HEK293T (cell line): ENCODE results near the gene REV3L.

Source experiments
- CTCF ChIA-PET: fragments of 350-600 bp; formaldehyde crosslinking; extraction: SDS; loops from one replicate; lab custom pipeline; 2021; ENCODE audit warnings: antibody characterized with exemption, inconsistent platforms; lab: Yijun Ruan, JAX
- POLR2A ChIA-PET: fragments of 350-600 bp; formaldehyde crosslinking; extraction: SDS; loops from one replicate; lab custom pipeline; 2020; ENCODE audit warnings: antibody characterized with exemption, inconsistent platforms; lab: Yijun Ruan, JAX
- DNase-seq: peaks from one replicate; pipeline ENCODE4 v3.0.0; 2012; ENCODE audit warnings: mixed read lengths; ENCODE audit errors: extremely low spot score
- ARNT ChIP-seq: fragments of 450-650 bp; IDR thresholded peaks from 2 replicates; pipeline ENCODE4 v1.6.1; 2017; ENCODE audit warnings: mild to moderate bottlenecking
- BHLHE40 ChIP-seq: fragments of 450-650 bp; IDR thresholded peaks from 2 replicates; pipeline ENCODE4 v1.6.1; 2016; ENCODE audit warnings: mild to moderate bottlenecking, moderate library complexity, borderline replicate concordance
- CTBP1 ChIP-seq: fragments of 450-650 bp; IDR thresholded peaks from 2 replicates; pipeline ENCODE4 v1.6.1; 2016; ENCODE audit warnings: borderline replicate concordance
- ELF4 ChIP-seq: fragments of 450-650 bp; IDR thresholded peaks from 2 replicates; pipeline ENCODE4 v1.6.1; 2017; ENCODE audit warnings: antibody characterized with exemption
- FOXA1 ChIP-seq: fragments of 450-650 bp; IDR thresholded peaks from 2 replicates; pipeline ENCODE4 v1.6.1; 2016; ENCODE audit warnings: mild to moderate bottlenecking
- FOXK2 ChIP-seq: fragments of 450-650 bp; IDR thresholded peaks from 2 replicates; pipeline ENCODE4 v1.6.1; 2016; ENCODE audit warnings: mild to moderate bottlenecking
- FOXM1 ChIP-seq: fragments of 450-650 bp; IDR thresholded peaks from 2 replicates; pipeline ENCODE4 v1.6.1; 2017; ENCODE audit warnings: mild to moderate bottlenecking, borderline replicate concordance
- HDGF ChIP-seq: fragments of 450-650 bp; IDR thresholded peaks from 2 replicates; pipeline ENCODE4 v1.6.1; 2017; ENCODE audit warnings: antibody characterized with exemption, borderline replicate concordance
- L3MBTL2 ChIP-seq: fragments of 450-650 bp; conservative IDR thresholded peaks from 2 replicates; pipeline ENCODE4 v1.6.1; 2016; ENCODE audit warnings: mild to moderate bottlenecking
- LEF1 ChIP-seq: fragments of 450-650 bp; IDR thresholded peaks from 2 replicates; pipeline ENCODE4 v1.6.1; 2017; ENCODE audit warnings: mild to moderate bottlenecking, borderline replicate concordance
- NFRKB ChIP-seq: fragments of 450-650 bp; IDR thresholded peaks from 2 replicates; pipeline ENCODE4 v1.6.1; 2016; ENCODE audit warnings: mild to moderate bottlenecking, moderate library complexity
- PKNOX1 ChIP-seq: fragments of 450-650 bp; IDR thresholded peaks from 2 replicates; pipeline ENCODE4 v1.6.1; 2016
- SP1 ChIP-seq: fragments of 450-650 bp; IDR thresholded peaks from 2 replicates; pipeline ENCODE4 v1.6.1; 2017
- SUZ12 ChIP-seq: fragments of 450-650 bp; IDR thresholded peaks from 2 replicates; pipeline ENCODE4 v1.6.1; 2016; ENCODE audit warnings: mild to moderate bottlenecking
- TARDBP ChIP-seq: fragments of 450-650 bp; IDR thresholded peaks from 2 replicates; pipeline ENCODE4 v1.6.1; 2016
- ZNF384 ChIP-seq: fragments of 450-650 bp; IDR thresholded peaks from 2 replicates; pipeline ENCODE4 v1.6.1; 2016

The REV3L gene

GRCh38 chr6:111410371-111410770 is 72.6 kb downstream of the REV3L start:
- no peak for DNase-seq
- POLR2A ChIA-PET = no interaction called here

GRCh38 chr6:111409430-111409829 is 73.6 kb downstream of the REV3L start:
- TF ChIP-seq ZNF384 (no peak), ARNT (no peak), PKNOX1 (no peak), ELF4 (no peak), FOXA1 (no peak)
- ChIA-PET POLR2A (no interaction called here), CTCF (no interaction called here)
- DNase-seq = no peak

More at GRCh38 chr6:111410371-111410770, 72.6 kb downstream of the REV3L start:
- no peak for TF ChIP-seq ELF4
- no peak for TF ChIP-seq FOXM1
- TF ChIP-seq FOXK2 = no peak
- TF ChIP-seq PKNOX1 = no peak
- TF ChIP-seq FOXA1 = no peak
- no peak for TF ChIP-seq NFRKB
- no peak for TF ChIP-seq LEF1
- TF ChIP-seq ARNT = no peak
- TF ChIP-seq SP1 = no peak
- TF ChIP-seq CTBP1 = no peak
- TF ChIP-seq BHLHE40 = no peak
- TF ChIP-seq ZNF384 = no peak
- TF ChIP-seq HDGF = no peak
- CTCF ChIA-PET = no interaction called here

- TF ChIP-seq SP1 = no peak
- TF ChIP-seq BHLHE40 = no peak
- TF ChIP-seq NFRKB = no peak
- no peak for TF ChIP-seq FOXM1
- TF ChIP-seq FOXK2 = no peak
- TF ChIP-seq FOXA1 = no peak
- no peak for TF ChIP-seq CTBP1
- no peak for TF ChIP-seq HDGF
- TF ChIP-seq TARDBP = no peak
- TF ChIP-seq ARNT = no peak
- TF ChIP-seq SUZ12 = no peak
- TF ChIP-seq ZNF384 = no peak
- no peak for TF ChIP-seq ELF4
- TF ChIP-seq L3MBTL2 = no peak
- TF ChIP-seq PKNOX1 = no peak
- POLR2A ChIA-PET = no interaction called here
- CTCF ChIA-PET = no interaction called here
- DNase-seq = no peak
Observed at GRCh38 chr6:111407686-111408085, 75.3 kb downstream of the REV3L start.

GRCh38 chr6:111406200-111406721 is 76.8 kb downstream of the REV3L start:
- ChIA-PET POLR2A (no interaction called here), CTCF (no interaction called here)
- no peak for DNase-seq
- TF ChIP-seq HDGF = no peak
- TF ChIP-seq FOXA1 = no peak
- TF ChIP-seq PKNOX1 = no peak
- no peak for TF ChIP-seq ZNF384

GRCh38 chr6:111403388-111403787 is 79.6 kb downstream of the REV3L start:
- TF ChIP-seq ZNF384 (no peak), L3MBTL2 (no peak)
- CTCF ChIA-PET = no interaction called here

GRCh38 chr6:111399626-111400025 is 83.4 kb downstream of the REV3L start:
- CTCF ChIA-PET = no interaction called here
- POLR2A ChIA-PET = no interaction called here

More at GRCh38 chr6:111403388-111403787, 79.6 kb downstream of the REV3L start:
- POLR2A ChIA-PET = no interaction called here
- DNase-seq = no peak

GRCh38 chr6:111388681-111389080 is 94.3 kb downstream of the REV3L start:
- TF ChIP-seq TARDBP = no peak
- no peak for TF ChIP-seq ELF4
- TF ChIP-seq ARNT = no peak
- ChIA-PET CTCF (no interaction called here), POLR2A (interaction anchor here (1.1 kb wide), 1 partner anchor 94 kb away, joined by 3 read pairs; the partner anchor contains the start of gene REV3L)
- no peak for DNase-seq

More at GRCh38 chr6:111399626-111400025, 83.4 kb downstream of the REV3L start:
- no peak for DNase-seq
- TF ChIP-seq SUZ12 (no peak), L3MBTL2 (0 out of 2 replicates have a peak, but pooled peaks have one; percentile 15), FOXA1 (no peak)
